SH-SY5Y (cell line): Measurements from ENCODE around the gene CARS1.

Experiments used
- GATA2 ChIP-seq: IDR thresholded peaks from 2 replicates; pipeline ENCODE4 v1.6.1; 2011; ENCODE audit warnings: mild to moderate bottlenecking, low read depth, low read length
- GATA3 ChIP-seq: IDR thresholded peaks from 2 replicates; pipeline ENCODE4 v1.6.1; 2011; ENCODE audit warnings: low read depth, mild to moderate bottlenecking, low read length, moderate library complexity

GRCh38 chr11:3021125-3021524, 36.1 kb downstream of the CARS1 start:
- TF ChIP-seq GATA2 (no peak), GATA3 (no peak)
